Epithelial cell of esophagus (primary cell): ENCODE results near the gene MED23.

ENCODE experiments used
- DNase-seq: peaks from one replicate; pipeline ENCODE4 v3.0.0; 2010; ENCODE audit warnings: low read depth
- H3K4me3 ChIP-seq: 2 replicates; pipeline ENCODE4 v1.5.1; 2011; ENCODE audit warnings: mild to moderate bottlenecking, low read length, control low read depth
- TF ChIP-seq, protein P1 (sequence below): IDR thresholded peaks from 2 replicates; pipeline ENCODE4 v1.5.1; 2011; ENCODE audit warnings: low read depth, mild to moderate bottlenecking, low read length, control low read depth, inconsistent platforms; ENCODE audit not compliant: insufficient read depth; ENCODE audit errors: missing control alignments

The MED23 gene

DNA sequence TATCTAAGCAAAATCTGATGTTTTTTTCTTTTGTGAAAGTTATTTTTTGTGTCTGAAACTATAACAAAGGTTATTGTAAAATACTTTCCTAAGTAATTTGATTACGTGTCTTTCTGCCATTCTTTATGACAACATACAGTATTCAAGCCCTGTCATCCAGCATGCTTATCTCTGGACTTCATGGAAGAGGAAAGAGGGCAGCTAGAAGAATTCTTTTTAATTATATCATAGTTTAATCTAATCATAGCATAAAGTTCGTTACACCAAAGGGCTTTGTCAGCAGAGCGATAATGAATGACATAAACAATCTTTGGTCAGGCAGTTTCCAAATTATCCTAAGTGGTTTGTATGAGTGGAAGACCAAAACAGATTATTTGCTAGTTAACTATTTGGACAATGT lies 12.5 kb upstream of the MED23 start:
- H3K4me3 ChIP-seq: no peak overlapping the region
- TF ChIP-seq, protein P1, sequence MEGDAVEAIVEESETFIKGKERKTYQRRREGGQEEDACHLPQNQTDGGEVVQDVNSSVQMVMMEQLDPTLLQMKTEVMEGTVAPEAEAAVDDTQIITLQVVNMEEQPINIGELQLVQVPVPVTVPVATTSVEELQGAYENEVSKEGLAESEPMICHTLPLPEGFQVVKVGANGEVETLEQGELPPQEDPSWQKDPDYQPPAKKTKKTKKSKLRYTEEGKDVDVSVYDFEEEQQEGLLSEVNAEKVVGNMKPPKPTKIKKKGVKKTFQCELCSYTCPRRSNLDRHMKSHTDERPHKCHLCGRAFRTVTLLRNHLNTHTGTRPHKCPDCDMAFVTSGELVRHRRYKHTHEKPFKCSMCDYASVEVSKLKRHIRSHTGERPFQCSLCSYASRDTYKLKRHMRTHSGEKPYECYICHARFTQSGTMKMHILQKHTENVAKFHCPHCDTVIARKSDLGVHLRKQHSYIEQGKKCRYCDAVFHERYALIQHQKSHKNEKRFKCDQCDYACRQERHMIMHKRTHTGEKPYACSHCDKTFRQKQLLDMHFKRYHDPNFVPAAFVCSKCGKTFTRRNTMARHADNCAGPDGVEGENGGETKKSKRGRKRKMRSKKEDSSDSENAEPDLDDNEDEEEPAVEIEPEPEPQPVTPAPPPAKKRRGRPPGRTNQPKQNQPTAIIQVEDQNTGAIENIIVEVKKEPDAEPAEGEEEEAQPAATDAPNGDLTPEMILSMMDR: no peak
- DNase-seq: no peak

DNA sequence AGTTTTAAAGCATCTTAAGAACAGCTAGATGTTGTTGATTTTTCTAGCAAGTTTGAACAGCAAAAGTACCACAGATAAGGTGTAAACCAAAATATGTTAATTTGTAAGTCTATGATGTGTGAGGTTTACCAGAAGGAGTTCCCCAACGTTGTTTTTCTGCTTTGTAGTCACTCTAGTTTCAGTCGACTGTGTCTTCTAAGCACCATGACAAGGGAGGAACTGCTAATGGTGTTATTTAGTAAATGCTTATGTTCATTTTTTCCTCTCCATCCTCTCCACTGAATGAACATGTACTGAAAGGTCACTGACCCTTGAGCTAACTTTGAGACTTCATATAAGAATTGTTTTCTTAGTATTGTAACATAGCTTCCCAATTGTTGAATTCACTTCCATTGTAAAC lies 12.1 kb upstream of the MED23 start:
- TF ChIP-seq, protein P1: no peak
- H3K4me3 ChIP-seq: no peak overlapping the region
- no peak for DNase-seq

DNA sequence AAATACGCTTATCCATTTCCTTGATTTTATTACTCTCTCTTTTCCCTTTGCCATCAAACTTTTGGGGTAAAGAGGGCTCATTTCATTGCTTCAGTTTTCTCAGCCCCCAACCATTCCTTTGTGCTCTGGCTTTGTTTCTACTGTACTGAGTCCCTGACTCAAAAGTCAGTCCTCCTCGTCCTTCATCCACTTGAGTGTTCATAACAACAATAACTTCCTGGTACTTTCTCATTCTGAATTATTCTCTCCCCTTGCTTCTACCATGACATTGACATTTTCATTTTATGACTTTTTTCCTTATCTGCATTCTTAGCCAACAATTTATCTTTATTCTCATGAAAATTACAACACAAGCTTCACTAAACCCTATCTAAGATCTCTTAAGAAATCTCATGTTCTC lies 10.0 kb upstream of the MED23 start:
- TF ChIP-seq, protein P1: no peak
- DNase-seq: no peak
- no peak overlapping the region for H3K4me3 ChIP-seq

DNA sequence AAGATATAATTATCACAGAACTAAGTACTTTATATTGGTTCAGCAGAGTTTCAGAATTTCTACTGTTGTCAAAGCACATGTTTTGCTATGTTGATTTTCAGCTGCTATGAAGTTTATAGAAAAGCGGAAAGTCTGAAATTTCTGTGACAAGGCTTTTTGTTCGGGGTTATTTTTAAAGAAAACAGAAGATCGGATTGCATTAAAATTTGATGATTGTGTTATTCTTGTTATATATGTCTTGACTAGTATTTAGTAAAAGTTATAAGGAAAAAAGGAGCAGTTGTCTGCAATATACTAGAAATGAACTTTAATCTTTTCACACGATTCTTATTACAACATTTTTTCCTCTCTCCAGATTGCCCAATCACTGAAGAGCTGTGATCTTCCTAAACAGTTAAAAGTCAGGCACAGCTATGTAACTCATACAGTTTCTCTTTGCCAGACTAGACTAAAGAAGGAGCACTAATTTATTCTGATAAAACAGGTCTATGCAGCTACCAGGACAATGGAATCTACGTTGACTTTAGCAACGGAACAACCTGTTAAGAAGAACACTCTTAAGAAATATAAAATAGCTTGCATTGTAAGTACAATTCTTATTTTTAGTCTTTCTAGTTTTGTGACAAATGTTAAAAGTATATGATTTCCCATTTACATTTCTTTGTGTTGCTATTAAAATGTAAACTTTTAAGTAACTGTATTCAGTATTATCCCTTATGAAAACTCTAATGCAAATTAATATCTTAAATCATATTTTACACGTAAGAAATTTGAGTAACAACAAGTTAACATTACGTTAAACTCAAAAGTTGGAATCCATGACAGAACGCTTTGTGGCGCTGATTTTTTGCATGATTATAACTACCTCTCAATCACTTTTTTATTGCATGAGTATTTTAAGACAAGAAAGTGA lies 9.1 kb upstream of the MED23 start, which contains the start of gene ENPP3:
Gene ENPP3 (plus strand): TSS at position 423 of the 913 bp plus-strand sequence. CDS start 83 bp downstream, at position 506.
- TF ChIP-seq, protein P1: no peak
- DNase-seq: peak; percentile 8
- H3K4me3 ChIP-seq: no peak within 1 kb of the TSS

DNA sequence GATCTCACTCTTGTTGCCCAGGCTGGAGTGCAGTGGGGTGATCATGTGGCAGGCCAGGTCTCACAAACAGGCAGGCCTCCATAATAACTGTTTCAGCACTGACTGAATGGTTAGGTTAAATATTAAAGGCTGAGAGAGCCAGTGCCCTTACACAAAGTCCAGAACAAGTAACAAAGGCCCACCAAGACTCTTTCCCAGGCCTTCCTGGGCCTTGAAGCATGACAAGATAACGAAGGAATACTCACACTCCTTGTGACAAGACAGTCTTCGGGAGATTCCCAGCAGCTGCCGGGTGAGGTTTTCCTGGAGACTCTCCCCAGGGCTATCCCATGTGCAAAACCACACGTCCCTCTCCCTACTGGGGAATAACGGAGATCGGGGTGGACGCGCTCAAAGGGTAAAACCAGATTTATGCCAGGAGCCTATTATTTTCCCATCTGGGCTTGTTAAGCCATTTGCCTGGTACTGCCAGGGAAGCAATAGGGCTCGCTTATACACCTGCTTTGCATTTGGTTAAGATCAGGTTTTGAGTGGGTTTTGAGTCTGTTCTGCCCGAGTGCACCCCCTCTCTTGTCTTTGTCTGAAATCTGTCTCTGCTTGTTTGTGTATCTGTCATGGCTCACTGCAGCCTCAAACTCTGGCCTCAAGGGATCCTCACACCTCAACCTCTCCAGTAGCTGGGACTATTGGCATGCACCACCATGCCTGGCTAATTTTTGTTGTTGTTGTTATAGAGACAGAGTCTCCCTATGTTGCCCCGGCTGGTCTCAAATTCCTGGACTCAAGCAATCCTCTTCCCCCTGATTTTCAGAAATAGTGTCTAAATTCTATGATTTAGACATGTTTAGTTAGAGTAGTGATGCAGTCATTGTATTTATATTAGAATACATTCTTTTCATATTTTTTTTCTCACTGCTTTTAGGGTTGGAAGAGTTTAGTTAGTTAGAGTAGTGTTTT lies 7.6 kb upstream of the MED23 start:
- TF ChIP-seq, protein P1: no peak
- H3K4me3 ChIP-seq: no peak overlapping the region
- DNase-seq: no peak

DNA sequence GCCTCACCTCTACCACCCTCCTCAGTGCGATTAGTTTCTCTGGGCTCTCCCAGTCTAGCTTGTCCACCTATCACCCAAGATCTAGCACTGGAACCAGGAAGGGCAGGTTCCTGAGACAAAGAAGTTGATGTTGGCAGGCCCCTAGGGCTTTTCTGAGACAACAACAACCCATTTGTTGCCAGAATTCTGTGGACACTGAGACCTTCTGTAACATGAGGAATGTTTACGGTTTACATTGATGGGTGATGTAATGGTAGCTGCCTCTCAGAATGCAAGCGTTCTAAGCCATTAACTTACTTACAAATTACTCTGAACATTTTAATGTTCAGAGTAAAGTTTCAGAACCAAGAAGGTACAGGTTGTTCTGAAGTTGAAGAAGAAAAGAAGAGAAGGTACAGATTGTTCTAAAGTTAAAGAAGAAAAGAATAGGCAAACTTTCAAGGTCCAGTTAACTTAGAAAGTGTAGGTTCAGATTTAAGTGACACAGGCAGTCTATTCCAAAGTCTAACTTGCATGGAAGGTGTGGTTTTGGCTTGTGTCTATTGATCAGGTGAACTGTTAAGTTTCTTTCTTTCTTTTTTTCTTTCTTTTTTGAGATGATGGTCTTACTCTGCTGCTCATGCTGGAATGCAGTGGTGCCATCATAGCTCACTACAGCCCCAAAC lies 3.7 kb upstream of the MED23 start:
- peak; percentile 6 for DNase-seq
- TF ChIP-seq, protein P1: no peak
- H3K4me3 ChIP-seq: no peak overlapping the region
